ENCODE measurements around the gene AGPS.

DNA sequence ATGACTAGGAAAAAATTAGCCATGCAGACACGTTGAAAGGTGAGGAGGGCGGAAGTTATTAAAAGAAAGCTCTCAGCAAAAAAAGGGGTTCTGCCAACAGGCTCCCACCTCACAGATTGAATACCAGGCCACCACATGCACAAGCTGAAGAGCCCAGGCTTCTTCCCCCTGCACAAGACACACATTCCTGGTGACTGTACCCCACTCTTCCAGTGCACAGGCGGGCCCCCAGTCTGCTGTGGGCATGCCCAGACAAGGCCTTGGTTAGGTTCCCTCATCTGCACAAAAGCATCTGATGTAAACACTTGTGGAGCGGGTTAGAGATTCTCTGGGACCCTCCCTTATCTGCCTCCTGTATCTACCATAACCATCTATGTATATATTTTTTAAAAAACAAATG is 81.7 kb downstream of the AGPS start:
- TF ChIP-seq CTCF (IDR thresholded peaks at IDR 0.05) (no peak), EZH2 (IDR thresholded peaks at IDR 0.05; ENCODE audit: borderline replicate concordance, insufficient read depth, low read depth, low read length, poor library complexity, severe bottlenecking) (no peak)

Data from B cell (primary cell).